PC-9 (cell line): ENCODE data around the gene ANXA1. TPM values are rescaled to one million over a fixed set of nuclear protein-coding genes. Genes with fewer than 3 reads are reported as not detected.

Experiments
- BruUV-seq: library from RNA; stranded (reverse); fragments of 400-500 nt; replicated peaks from 2 replicates; lab custom pipeline; 2021; lab: Mats Ljungman, UMichigan
- CTCF ChIA-PET: fragments of 300-600 bp; sonication (Branson Sonifier 250); formaldehyde crosslinking; loops from one replicate; lab custom pipeline; 2022; ENCODE audit warnings: antibody characterized with exemption; lab: Charles Lee
- POLR2A ChIA-PET: fragments of 300-600 bp; sonication (Branson Sonifier 250); formaldehyde crosslinking; loops from one replicate; lab custom pipeline; 2022; ENCODE audit warnings: antibody characterized with exemption; ENCODE audit not compliant: unreplicated experiment; lab: Charles Lee
- DNase-seq, 2 experiments: peaks; one replicate each; pipeline versions ENCODE4 v3.0.0 to v3.0.0-alpha.2; 2015 to 2022; ENCODE audit warnings: mixed read lengths in 1 of 2
- H2AFZ ChIP-seq: fragments of 200-600 bp; sonication (generic); 2 replicates; pipeline ENCODE4 v1.8.1; 2017; ENCODE audit warnings: antibody characterized with exemption
- H3F3A ChIP-seq: fragments of 200-600 bp; sonication (generic); 2 replicates; pipeline ENCODE4 v1.8.1; 2017; ENCODE audit warnings: antibody characterized with exemption, mild to moderate bottlenecking, low read depth; ENCODE audit not compliant: insufficient read depth
- H3K27ac ChIP-seq: fragments of 200-600 bp; sonication (generic); 2 replicates; pipeline ENCODE4 v1.6.1; 2016; ENCODE audit warnings: mixed run types
- H3K27me3 ChIP-seq: fragments of 200-600 bp; sonication (generic); 2 replicates; pipeline ENCODE4 v1.6.1; 2016; ENCODE audit warnings: low read depth, mixed run types; ENCODE audit not compliant: insufficient read depth
- H3K36me3 ChIP-seq: fragments of 200-600 bp; sonication (generic); 2 replicates; pipeline ENCODE4 v1.6.1; 2016; ENCODE audit warnings: low read depth, mixed run types
- H3K4me1 ChIP-seq: fragments of 200-600 bp; sonication (generic); replicated peaks from 2 replicates; pipeline ENCODE4 v1.6.1; 2016; ENCODE audit warnings: mixed run types; ENCODE audit not compliant: insufficient read depth
- H3K4me2 ChIP-seq: fragments of 200-600 bp; sonication (generic); 2 replicates; pipeline ENCODE4 v1.6.1; 2017; ENCODE audit warnings: mixed run types
- H3K4me3 ChIP-seq: fragments of 200-600 bp; sonication (generic); 2 replicates; pipeline ENCODE4 v1.6.1; 2016; ENCODE audit warnings: mixed run types
- H3K79me2 ChIP-seq: fragments of 200-600 bp; sonication (generic); 2 replicates; pipeline ENCODE4 v1.6.1; 2017; ENCODE audit warnings: low read depth, mixed run types
- H3K9me2 ChIP-seq: fragments of 200-600 bp; sonication (generic); 2 replicates; pipeline ENCODE4 v1.8.1; 2017; ENCODE audit warnings: mild to moderate bottlenecking; ENCODE audit not compliant: insufficient read depth
- H3K9me3 ChIP-seq: fragments of 200-600 bp; sonication (generic); 2 replicates; pipeline ENCODE4 v1.8.1; 2016; ENCODE audit warnings: low read depth; ENCODE audit not compliant: insufficient read depth
- H4K20me1 ChIP-seq: fragments of 200-600 bp; sonication (generic); 2 replicates; pipeline ENCODE4 v1.8.1; 2017; ENCODE audit not compliant: insufficient read depth
- CTCF ChIP-seq: fragments of 200-600 bp; sonication (generic); conservative IDR thresholded peaks from 2 replicates; pipeline ENCODE4 v1.6.1; 2017; ENCODE audit warnings: mixed run types, antibody characterized with exemption, mild to moderate bottlenecking, moderate library complexity
- EZH2 ChIP-seq: fragments of 200-600 bp; sonication (generic); IDR thresholded peaks from 2 replicates; pipeline ENCODE4 v1.8.0; 2017; ENCODE audit warnings: antibody characterized with exemption, low read depth
- intact Hi-C: fragments of 100-400 bp; cut with micrococcal nuclease; formaldehyde crosslinking; loops from one replicate; pipeline ENCODE4 v1.10.0; 2022; ENCODE audit not compliant: unreplicated experiment
- total RNA-seq: library from RNA; stranded (reverse); gene quantifications from 2 replicates; pipeline ENCODE4 v1.2.3, GENCODE V29; 2021

ANXA1 gene
- total RNA-seq, 1 experiment from 2014 or later = 753 TPM

- peaks cover 14% of the 10 kb centered on the region; the same call in 1 of the 2 replicates for H3K79me2 ChIP-seq
- peaks cover 14% of the 10 kb centered on the region for H3K4me1 ChIP-seq
- H3K27ac ChIP-seq = peak overlapping the region; percentile 32; the same call in 1 of the 2 replicates
- TF ChIP-seq EZH2 = no peak
- no peak for TF ChIP-seq CTCF
- POLR2A ChIA-PET = no interaction called here
- no peak overlapping the region for H3K4me3 ChIP-seq
- no TSS peak for BruUV-seq
- H3F3A ChIP-seq = peaks cover 4% of the 10 kb centered on the region; the same call in 1 of the 2 replicates
- peaks cover 4% of the 10 kb centered on the region; the same call in 1 of the 2 replicates for H3K9me3 ChIP-seq
- H3K36me3 ChIP-seq = 0 out of 2 replicates have a peak, but pooled peaks cover 3% of the 10 kb centered on the region
- no peak overlapping the region for H3K4me2 ChIP-seq
- DNase-seq = no peak
- H3K27me3 ChIP-seq = no peaks in the 10 kb centered on the region
- H2AFZ ChIP-seq = no peak overlapping the region
- H3K9me2 ChIP-seq = no peaks in the 10 kb centered on the region
- CTCF ChIA-PET = no interaction called here
- intact Hi-C loops = loop anchor here (10.0 kb wide), 1 partner anchor 1012 kb away; the partner anchor contains the start of gene GDA
- H4K20me1 ChIP-seq = no peaks in the 10 kb centered on the region
These were observed 5.2 kb downstream of the ANXA1 start for GRCh38 chr9:73156865-73157187.

DNA sequence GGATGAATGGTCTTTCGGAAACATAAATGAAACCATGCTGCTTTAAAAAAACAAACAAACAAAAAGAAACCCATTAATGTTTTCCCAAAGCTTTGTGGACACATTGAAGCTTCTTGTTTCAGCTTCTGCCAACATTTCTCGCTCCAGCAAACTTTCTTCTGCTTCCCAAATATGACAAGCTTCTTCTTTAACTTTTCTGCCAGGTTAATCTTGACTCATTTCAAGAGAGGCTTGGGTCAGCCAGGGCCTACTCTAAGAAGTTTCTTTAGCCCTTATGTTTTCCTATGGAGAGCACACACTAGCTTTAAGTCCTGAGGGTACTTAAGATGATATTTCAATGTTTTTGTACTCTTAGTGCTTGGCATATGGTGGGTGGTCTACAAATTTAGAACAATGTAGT, 6.1 kb downstream of the ANXA1 start:
- no peaks in the 10 kb centered on the region for H3K27me3 ChIP-seq
- no peak overlapping the region for H3K27ac ChIP-seq
- no peak overlapping the region for H3K4me2 ChIP-seq
- ChIA-PET CTCF (no interaction called here), POLR2A (interaction anchor here (0.6 to 0.9 kb wide), 9 partner anchors 10 to 793 kb away, joined by 3 to 17 read pairs (median 5); partner anchors contain the start of gene ZFAND5)
- intact Hi-C loops = loop anchor here (10.0 kb wide), 1 partner anchor 1013 kb away; the partner anchor contains the start of gene GDA
- peaks cover 4% of the 10 kb centered on the region; the same call in 1 of the 2 replicates for H3K4me1 ChIP-seq
- H3K9me3 ChIP-seq = no peaks in the 10 kb centered on the region
- BruUV-seq = no TSS peak
- H3K4me3 ChIP-seq = no peak overlapping the region
- H3F3A ChIP-seq = no peaks in the 10 kb centered on the region
- no peak overlapping the region for H2AFZ ChIP-seq
- TF ChIP-seq CTCF (no peak), EZH2 (no peak)
- no peaks in the 10 kb centered on the region for H4K20me1 ChIP-seq
- no peaks in the 10 kb centered on the region for H3K9me2 ChIP-seq
- DNase-seq = no peak
- peaks cover 9% of the 10 kb centered on the region; the same call in 1 of the 2 replicates for H3K79me2 ChIP-seq
- H3K36me3 ChIP-seq = peaks cover 7% of the 10 kb centered on the region; the same call in 1 of the 2 replicates

- no TSS peak for BruUV-seq
- no peak overlapping the region for H3K4me2 ChIP-seq
These were observed 7.1 kb downstream of the ANXA1 start for GRCh38 chr9:73158723-73159122.

More at GRCh38 chr9:73158723-73159122, 7.1 kb downstream of the ANXA1 start:
- no peaks in the 10 kb centered on the region for H3F3A ChIP-seq
- H3K9me2 ChIP-seq = no peaks in the 10 kb centered on the region
- no peaks in the 10 kb centered on the region for H3K9me3 ChIP-seq
- no peak overlapping the region for H2AFZ ChIP-seq
- TF ChIP-seq CTCF (no peak), EZH2 (no peak)
- peaks cover 7% of the 10 kb centered on the region; the same call in 1 of the 2 replicates for H3K36me3 ChIP-seq
- no peaks in the 10 kb centered on the region for H3K4me1 ChIP-seq
- ChIA-PET CTCF (no interaction called here), POLR2A (no interaction called here)
- H3K4me3 ChIP-seq = no peak overlapping the region
- no peaks in the 10 kb centered on the region for H4K20me1 ChIP-seq
- intact Hi-C loops = loop anchor here (10.0 kb wide), 1 partner anchor 1014 kb away; the partner anchor contains the start of gene GDA
- no peak overlapping the region for H3K27ac ChIP-seq
- DNase-seq = no peak
- H3K27me3 ChIP-seq = no peaks in the 10 kb centered on the region
- peaks cover 7% of the 10 kb centered on the region; the same call in 1 of the 2 replicates for H3K79me2 ChIP-seq
